HepG2 (cell line): Measurements from ENCODE around the gene CACNA1C.

Source experiments
- CEBPB ChIP-seq: IDR thresholded peaks from 2 replicates; pipeline ENCODE4 v1.6.1; 2011; ENCODE audit warnings: low read depth, low read length, improper control_type of control experiment, borderline replicate concordance
- MEF2D ChIP-seq: sonication (generic); formaldehyde crosslinking; IDR thresholded peaks from 2 replicates; pipeline ENCODE4 v1.5.1; 2020; ENCODE audit warnings: mild to moderate bottlenecking, missing genetic modification reagents
- NCOR1 ChIP-seq: fragments of 200-600 bp; sonication (generic); IDR thresholded peaks from 2 replicates; pipeline ENCODE4 v1.7.0; 2017; ENCODE audit warnings: antibody characterized with exemption, low read length, borderline replicate concordance
- NFIC ChIP-seq: IDR thresholded peaks from 2 replicates; pipeline ENCODE4 v1.6.1; 2012; ENCODE audit warnings: mild to moderate bottlenecking, low read length, inconsistent platforms
- NFYB ChIP-seq: sonication (generic); formaldehyde crosslinking; IDR thresholded peaks from 2 replicates; pipeline ENCODE4 v1.4.0; 2020; ENCODE audit warnings: missing genetic modification reagents
- POLR2AphosphoS5 ChIP-seq: IDR thresholded peaks from 2 replicates; pipeline ENCODE4 v1.6.1; 2012; ENCODE audit warnings: low read depth, low read length
- TAF1 ChIP-seq: sonication (generic); formaldehyde crosslinking; IDR thresholded peaks from 2 replicates; pipeline ENCODE4 v1.4.0; 2020; ENCODE audit warnings: missing genetic modification reagents
- ZNF839 ChIP-seq: sonication (generic); formaldehyde crosslinking; IDR thresholded peaks from 2 replicates; pipeline ENCODE4 v1.4.0; 2020; ENCODE audit warnings: missing genetic modification reagents, mild to moderate bottlenecking, borderline replicate concordance
- TF ChIP-seq, protein P1 (sequence below): sonication (generic); formaldehyde crosslinking; IDR thresholded peaks from 2 replicates; pipeline ENCODE4 v1.5.0; 2020; ENCODE audit warnings: mild to moderate bottlenecking, missing genetic modification reagents, moderate library complexity
- TF ChIP-seq, protein P2 (sequence below): sonication (generic); formaldehyde crosslinking; IDR thresholded peaks from 2 replicates; pipeline ENCODE4 v1.4.0; 2020; ENCODE audit warnings: missing genetic modification reagents
- TF ChIP-seq, protein P3 (sequence below): sonication (generic); formaldehyde crosslinking; IDR thresholded peaks from 2 replicates; pipeline ENCODE4 v1.5.1; 2020; ENCODE audit warnings: missing genetic modification reagents, mild to moderate bottlenecking, borderline replicate concordance

DNA sequence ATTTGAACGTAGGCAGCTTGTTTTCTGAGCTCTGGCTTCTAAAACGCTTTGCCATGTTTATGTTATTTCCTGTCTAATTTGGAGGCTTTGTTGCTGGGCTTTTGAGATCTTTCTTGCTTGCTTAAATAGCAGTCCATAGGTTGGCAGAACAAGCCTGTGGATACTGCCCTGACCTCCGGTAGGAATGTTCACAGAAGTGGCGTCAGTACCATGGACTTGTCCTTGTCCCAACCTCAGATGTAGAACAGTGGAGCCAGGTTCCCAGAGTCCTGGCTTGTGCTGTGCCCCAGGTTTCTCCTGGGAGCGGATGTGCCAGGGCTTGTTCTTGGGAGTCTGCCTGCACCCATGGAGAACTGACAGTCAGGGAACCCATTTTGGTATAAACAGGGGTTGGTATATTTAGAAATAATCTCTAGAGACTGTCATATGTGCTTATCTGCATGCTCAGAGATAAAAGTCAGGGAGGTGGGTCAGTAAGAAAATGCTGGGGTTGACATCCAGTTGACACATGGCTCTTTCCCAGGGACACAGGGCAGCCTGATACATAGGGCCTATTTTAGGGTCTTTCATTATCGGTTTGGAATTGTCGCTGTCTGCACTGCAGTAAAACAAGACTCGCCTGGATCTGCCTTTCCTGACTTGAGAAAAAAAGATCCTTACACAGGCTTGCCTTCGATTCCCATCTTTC, 22.9 kb downstream of the CACNA1C start:
- TF ChIP-seq, protein P1, sequence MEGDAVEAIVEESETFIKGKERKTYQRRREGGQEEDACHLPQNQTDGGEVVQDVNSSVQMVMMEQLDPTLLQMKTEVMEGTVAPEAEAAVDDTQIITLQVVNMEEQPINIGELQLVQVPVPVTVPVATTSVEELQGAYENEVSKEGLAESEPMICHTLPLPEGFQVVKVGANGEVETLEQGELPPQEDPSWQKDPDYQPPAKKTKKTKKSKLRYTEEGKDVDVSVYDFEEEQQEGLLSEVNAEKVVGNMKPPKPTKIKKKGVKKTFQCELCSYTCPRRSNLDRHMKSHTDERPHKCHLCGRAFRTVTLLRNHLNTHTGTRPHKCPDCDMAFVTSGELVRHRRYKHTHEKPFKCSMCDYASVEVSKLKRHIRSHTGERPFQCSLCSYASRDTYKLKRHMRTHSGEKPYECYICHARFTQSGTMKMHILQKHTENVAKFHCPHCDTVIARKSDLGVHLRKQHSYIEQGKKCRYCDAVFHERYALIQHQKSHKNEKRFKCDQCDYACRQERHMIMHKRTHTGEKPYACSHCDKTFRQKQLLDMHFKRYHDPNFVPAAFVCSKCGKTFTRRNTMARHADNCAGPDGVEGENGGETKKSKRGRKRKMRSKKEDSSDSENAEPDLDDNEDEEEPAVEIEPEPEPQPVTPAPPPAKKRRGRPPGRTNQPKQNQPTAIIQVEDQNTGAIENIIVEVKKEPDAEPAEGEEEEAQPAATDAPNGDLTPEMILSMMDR (CRISPR knock-in tag) = no peak
- TF ChIP-seq POLR2AphosphoS5 (no peak), TAF1 (CRISPR knock-in tag) (no peak), CEBPB (no peak), NCOR1 (no peak), MEF2D (CRISPR knock-in tag) (no peak), ZNF839 (CRISPR knock-in tag) (no peak), NFYB (no peak), NFIC (no peak)
- TF ChIP-seq, protein P2, sequence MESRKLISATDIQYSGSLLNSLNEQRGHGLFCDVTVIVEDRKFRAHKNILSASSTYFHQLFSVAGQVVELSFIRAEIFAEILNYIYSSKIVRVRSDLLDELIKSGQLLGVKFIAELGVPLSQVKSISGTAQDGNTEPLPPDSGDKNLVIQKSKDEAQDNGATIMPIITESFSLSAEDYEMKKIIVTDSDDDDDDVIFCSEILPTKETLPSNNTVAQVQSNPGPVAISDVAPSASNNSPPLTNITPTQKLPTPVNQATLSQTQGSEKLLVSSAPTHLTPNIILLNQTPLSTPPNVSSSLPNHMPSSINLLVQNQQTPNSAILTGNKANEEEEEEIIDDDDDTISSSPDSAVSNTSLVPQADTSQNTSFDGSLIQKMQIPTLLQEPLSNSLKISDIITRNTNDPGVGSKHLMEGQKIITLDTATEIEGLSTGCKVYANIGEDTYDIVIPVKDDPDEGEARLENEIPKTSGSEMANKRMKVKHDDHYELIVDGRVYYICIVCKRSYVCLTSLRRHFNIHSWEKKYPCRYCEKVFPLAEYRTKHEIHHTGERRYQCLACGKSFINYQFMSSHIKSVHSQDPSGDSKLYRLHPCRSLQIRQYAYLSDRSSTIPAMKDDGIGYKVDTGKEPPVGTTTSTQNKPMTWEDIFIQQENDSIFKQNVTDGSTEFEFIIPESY = no peak
- TF ChIP-seq, protein P3, sequence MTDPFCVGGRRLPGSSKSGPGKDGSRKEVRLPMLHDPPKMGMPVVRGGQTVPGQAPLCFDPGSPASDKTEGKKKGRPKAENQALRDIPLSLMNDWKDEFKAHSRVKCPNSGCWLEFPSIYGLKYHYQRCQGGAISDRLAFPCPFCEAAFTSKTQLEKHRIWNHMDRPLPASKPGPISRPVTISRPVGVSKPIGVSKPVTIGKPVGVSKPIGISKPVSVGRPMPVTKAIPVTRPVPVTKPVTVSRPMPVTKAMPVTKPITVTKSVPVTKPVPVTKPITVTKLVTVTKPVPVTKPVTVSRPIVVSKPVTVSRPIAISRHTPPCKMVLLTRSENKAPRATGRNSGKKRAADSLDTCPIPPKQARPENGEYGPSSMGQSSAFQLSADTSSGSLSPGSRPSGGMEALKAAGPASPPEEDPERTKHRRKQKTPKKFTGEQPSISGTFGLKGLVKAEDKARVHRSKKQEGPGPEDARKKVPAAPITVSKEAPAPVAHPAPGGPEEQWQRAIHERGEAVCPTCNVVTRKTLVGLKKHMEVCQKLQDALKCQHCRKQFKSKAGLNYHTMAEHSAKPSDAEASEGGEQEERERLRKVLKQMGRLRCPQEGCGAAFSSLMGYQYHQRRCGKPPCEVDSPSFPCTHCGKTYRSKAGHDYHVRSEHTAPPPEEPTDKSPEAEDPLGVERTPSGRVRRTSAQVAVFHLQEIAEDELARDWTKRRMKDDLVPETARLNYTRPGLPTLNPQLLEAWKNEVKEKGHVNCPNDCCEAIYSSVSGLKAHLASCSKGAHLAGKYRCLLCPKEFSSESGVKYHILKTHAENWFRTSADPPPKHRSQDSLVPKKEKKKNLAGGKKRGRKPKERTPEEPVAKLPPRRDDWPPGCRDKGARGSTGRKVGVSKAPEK (CRISPR knock-in tag) = no peak
